Activated T-cell treated with anti-CD3 and anti-CD28 coated beads, Interleukin-2, amount 50 U/mL, for 4 hours (primary cell): ENCODE measurements around the gene EIF4E2. TPM values are rescaled to one million over a fixed set of nuclear protein-coding genes. Genes with fewer than 3 reads are reported as not detected.

Experiments used
- ATAC-seq, 2 donors: fragments of 200-7000 bp; cut with Tn5 transposase; one replicate each; pipeline ENCODE4 v1.10.0; 2021
- DNase-seq: peaks from one replicate; pipeline ENCODE4 v3.0.0-alpha.2; 2020
- H3K27me3 Mint-ChIP-seq: one replicate; pipeline ENCODE4 v1.8.0; 2021; ENCODE audit warnings: low read depth, mixed read lengths
- H3K36me3 Mint-ChIP-seq: one replicate; pipeline ENCODE4 v1.8.0; 2022; ENCODE audit warnings: mixed read lengths; ENCODE audit not compliant: insufficient read depth
- H3K4me1 Mint-ChIP-seq: one replicate; pipeline ENCODE4 v1.8.0; 2021; ENCODE audit warnings: low read depth, mixed read lengths
- H3K4me3 Mint-ChIP-seq: one replicate; pipeline ENCODE4 v1.8.0; 2021; ENCODE audit warnings: mild to moderate bottlenecking, moderate library complexity, mixed read lengths
- H3K9me3 Mint-ChIP-seq: one replicate; pipeline ENCODE4 v1.8.0; 2021; ENCODE audit warnings: mixed read lengths
- total RNA-seq, 3 donors: library from RNA; stranded (reverse); gene quantifications; one replicate each; pipeline ENCODE4 v1.2.1, GENCODE V29; 2021

EIF4E2 gene
- total RNA-seq, 3 donors from 2014 or later, result 67.8 to 77.2 (median 76.9) TPM

DNA sequence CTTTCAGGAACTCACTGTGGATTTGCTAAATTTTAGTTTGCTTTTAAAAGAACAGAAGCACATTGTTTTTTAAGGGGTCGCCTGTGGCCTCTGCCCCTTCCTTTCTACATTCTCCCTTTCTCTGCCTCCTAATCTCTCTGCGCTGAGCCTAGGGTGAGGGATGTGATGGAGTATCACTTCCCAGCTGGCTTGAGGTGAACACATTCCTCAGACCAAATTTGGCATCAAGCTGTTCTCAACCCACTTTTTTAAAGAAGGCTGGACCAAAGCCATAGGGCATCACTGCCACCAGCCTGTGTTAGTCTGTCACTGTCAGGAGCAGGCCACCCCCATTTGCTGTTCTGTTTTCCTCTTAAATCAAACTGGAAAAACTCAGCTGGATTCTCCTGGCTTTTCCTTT lies 27.4 kb downstream of the EIF4E2 start:
- no peak for DNase-seq
- Mint-ChIP-seq H3K4me1 (no peaks in the 10 kb centered on the region), H3K27me3 (no peaks in the 10 kb centered on the region), H3K9me3 (no peaks in the 10 kb centered on the region), H3K4me3 (no peak overlapping the region), H3K36me3 (peaks cover 45% of the 10 kb centered on the region)
- ATAC-seq, result no peak

DNA sequence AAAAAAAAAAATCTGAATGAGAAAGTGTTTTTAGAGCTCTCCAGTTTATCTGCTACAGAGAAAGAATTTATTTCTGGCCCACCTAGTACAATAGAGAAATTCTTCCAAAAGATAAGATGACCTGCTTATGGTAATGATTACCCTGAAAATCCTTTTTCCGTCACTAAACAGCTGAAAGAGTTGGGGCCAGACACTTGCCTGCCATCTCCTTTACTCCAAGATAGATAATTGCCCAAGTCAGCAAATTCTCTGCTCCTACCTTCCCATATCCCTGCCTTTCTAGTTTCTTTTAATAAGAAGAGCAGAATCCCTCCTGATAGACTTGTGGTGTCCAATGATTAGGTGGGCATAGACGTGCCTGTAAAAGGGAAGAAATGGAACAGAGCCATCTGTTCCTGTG lies 28.1 kb downstream of the EIF4E2 start:
- Mint-ChIP-seq H3K4me3 (no peak overlapping the region), H3K27me3 (no peaks in the 10 kb centered on the region), H3K36me3 (peaks cover 52% of the 10 kb centered on the region), H3K9me3 (no peaks in the 10 kb centered on the region), H3K4me1 (no peaks in the 10 kb centered on the region)
- ATAC-seq, result no peak
- DNase-seq, result no peak

DNA sequence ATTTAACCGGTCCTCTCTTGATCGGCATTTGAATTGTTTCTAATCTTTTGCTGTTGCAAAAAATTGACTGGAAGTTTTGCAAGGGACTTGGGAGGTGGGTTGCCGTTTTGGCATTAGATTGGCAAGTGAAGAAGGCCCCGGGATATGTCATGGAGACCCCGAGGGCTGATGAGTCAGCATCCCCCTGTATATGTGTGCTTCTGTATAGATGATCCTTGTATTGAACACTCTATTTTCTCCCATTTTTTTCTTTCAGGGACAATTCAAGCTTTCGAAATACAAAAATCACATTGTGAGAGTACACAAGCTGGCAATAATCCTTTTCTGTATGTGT lies 30.1 kb downstream of the EIF4E2 start:
- DNase-seq (no peak), ATAC-seq (no peak)
- H3K36me3 Mint-ChIP-seq, result peaks cover 53% of the 10 kb centered on the region
- H3K4me1 Mint-ChIP-seq, result no peaks in the 10 kb centered on the region
- no peaks in the 10 kb centered on the region for H3K9me3 Mint-ChIP-seq
- H3K27me3 Mint-ChIP-seq, result no peaks in the 10 kb centered on the region
- no peak overlapping the region for H3K4me3 Mint-ChIP-seq

DNA sequence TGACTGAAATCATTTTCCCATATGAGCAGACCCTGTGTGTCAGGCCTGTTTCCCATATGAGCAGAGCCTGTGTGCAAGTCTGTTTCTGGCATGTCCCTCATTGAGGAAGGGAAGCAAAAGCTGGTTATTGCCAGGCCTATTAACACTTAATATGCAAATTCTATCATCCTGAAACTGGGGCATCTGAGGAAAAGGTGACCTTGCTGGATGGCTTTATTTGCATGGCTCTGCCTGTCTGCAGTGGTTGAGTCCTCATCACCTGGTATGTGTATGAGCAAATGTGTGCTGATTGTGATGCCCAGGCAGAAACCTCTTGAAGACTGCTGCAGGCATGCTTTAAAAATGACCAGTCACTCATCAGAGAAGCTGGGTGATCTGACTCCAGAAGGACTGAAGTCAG lies 31.2 kb downstream of the EIF4E2 start:
- Mint-ChIP-seq H3K9me3 (no peaks in the 10 kb centered on the region), H3K36me3 (peaks cover 46% of the 10 kb centered on the region), H3K27me3 (no peaks in the 10 kb centered on the region), H3K4me3 (no peak overlapping the region), H3K4me1 (no peaks in the 10 kb centered on the region)
- no peak for DNase-seq
- no peak for ATAC-seq

DNA sequence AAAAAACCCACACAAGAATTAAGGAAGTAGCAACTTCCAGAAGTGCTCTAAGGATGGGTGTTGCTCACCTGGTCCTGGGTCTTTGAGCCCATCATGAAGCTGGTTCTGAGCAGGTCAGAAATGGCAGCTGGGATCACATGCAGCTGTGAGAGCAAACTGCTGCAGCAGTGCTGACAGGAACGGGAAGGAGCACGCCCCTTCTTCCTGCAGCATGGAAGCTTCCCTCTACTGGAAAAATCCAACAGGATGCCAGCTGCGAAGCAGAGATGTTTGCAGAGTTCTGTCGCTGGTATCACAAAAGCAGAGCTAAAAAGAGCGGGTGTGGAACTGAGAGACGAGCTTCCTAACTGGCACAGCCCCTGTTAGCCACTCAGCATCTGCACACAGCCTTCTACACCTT lies 33.7 kb downstream of the EIF4E2 start:
- ATAC-seq, result no peak

DNA sequence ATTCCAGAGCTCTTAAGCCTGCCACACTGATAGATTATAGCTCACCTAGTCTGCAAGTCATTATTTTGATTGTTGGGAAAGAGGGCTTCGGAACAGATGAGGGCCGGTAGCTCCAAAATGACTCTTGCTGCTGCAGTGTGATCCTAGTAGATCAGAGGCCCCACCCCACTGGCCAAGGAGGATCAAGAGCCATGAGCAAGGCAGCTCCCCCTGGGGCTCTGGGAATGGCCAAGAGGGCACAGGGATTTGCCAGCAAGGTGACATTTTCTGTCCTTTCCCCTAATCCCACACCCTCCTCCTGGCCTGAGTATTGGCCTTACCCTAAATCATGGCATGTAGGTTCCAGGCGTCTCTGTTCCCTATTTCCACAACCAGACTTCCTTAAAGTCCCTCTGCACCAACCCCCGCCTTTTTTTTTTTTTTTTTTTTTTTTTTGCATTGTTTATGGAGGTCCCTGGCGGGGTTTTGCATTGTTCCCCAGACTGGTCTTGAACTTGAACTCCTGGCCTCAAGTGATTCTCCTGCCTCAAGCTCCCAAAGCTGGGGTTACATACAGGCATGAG lies 36.5 kb downstream of the EIF4E2 start:
- no peak for ATAC-seq
- H3K4me1 Mint-ChIP-seq, result no peaks in the 10 kb centered on the region
- H3K4me3 Mint-ChIP-seq, result no peak overlapping the region
- DNase-seq, result no peak
- H3K36me3 Mint-ChIP-seq, result peaks cover 23% of the 10 kb centered on the region
- no peaks in the 10 kb centered on the region for H3K27me3 Mint-ChIP-seq
- no peaks in the 10 kb centered on the region for H3K9me3 Mint-ChIP-seq

More for the DNA sequence above, 33.7 kb downstream of the EIF4E2 start:
- no peak overlapping the region for H3K4me3 Mint-ChIP-seq
- DNase-seq, result no peak
- no peaks in the 10 kb centered on the region for H3K4me1 Mint-ChIP-seq
- H3K36me3 Mint-ChIP-seq, result peaks cover 39% of the 10 kb centered on the region
- H3K9me3 Mint-ChIP-seq, result no peaks in the 10 kb centered on the region
- H3K27me3 Mint-ChIP-seq, result no peaks in the 10 kb centered on the region

DNA sequence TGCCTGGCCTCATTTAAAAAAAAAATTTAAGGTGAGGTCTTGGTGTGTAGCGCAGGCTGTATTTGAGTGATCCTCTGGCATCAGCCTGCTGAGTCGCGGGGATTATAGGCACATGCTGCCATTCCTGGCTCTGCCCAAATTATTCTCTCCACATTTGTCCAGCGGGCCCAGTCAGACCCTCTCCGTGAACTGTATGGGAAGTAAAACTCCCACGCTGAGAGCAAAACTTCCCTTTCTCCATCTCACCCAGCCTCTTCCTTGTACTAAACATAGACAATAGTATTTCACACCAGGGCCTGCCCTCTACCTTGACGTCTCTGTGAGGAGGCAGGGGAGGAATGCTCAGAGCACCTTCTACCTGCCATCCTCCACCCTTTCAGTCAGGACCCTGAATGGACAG lies 37.0 kb downstream of the EIF4E2 start:
- peaks cover 19% of the 10 kb centered on the region for H3K36me3 Mint-ChIP-seq
- no peak for DNase-seq
- H3K4me3 Mint-ChIP-seq, result no peak overlapping the region
- ATAC-seq, result no peak
- no peaks in the 10 kb centered on the region for H3K4me1 Mint-ChIP-seq
- H3K27me3 Mint-ChIP-seq, result no peaks in the 10 kb centered on the region
- no peaks in the 10 kb centered on the region for H3K9me3 Mint-ChIP-seq

DNA sequence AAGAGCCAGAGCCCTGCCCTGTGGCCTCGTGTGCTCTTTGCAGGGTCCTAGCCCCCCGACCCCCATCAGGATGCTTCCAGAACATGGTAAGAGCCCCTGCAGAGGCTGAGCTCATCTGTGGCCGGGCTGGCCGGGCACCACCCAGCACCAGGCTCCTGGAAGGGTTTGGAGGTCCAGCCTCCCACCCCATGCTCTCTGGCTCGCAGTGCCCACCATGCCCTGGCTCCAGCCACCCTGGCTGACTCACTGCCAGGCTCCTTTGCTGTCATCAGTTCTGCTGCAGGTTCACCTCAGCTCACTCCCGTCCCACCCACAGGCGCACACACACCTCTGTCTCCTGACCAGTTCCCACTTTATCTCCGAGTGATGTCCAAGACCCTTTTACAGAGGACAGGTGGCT lies 37.5 kb downstream of the EIF4E2 start:
- Mint-ChIP-seq H3K27me3 (no peaks in the 10 kb centered on the region), H3K9me3 (no peaks in the 10 kb centered on the region), H3K4me3 (no peak overlapping the region), H3K4me1 (no peaks in the 10 kb centered on the region), H3K36me3 (peaks cover 13% of the 10 kb centered on the region)
- DNase-seq (no peak), ATAC-seq (no peak)

DNA sequence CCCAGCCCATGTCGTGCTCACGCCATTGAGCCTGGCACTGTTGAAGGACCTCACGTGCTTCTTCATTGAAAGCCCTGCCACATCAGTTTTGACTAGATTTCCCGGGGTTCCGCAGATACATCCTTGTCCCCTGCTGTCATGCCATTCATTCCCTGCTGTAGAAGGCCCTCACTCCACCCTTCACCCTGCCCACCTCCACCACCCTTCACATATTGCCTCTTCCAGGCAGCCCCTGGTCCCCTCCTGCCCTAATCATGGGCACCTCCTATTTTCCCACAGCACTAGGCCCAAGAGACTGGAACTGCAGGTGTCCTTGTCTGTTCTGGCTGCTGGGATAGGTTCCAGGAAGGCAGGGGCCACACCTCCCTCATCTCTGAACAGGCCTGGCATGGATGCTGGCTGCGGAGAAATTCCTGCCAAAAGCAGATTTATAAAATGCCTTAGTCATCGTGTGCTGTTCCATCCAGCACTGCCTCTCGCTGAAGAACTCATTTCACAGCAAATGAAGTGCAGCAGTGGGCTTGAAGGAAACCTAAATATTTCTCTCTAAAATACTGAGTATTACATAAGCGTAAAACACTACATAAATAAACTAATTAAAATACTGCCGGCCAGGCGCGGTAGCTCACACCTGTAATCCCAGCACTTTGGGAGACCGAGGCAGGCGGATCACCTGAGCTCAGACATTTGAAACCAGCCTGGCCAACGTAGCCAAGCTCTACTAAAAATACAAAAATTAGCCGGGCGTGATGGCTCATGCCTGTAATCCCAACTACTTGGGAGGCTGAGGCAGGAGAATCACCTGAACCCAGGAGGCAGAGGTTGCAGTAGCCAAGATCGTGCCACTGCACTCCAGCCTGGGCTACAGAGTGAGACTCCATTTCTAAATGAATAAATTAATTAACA lies 38.4 kb downstream of the EIF4E2 start:
- Mint-ChIP-seq H3K9me3 (no peaks in the 10 kb centered on the region), H3K4me3 (no peak overlapping the region), H3K27me3 (no peaks in the 10 kb centered on the region), H3K36me3 (peaks cover 6% of the 10 kb centered on the region), H3K4me1 (no peaks in the 10 kb centered on the region)
- no peak for ATAC-seq
- DNase-seq, result no peak

DNA sequence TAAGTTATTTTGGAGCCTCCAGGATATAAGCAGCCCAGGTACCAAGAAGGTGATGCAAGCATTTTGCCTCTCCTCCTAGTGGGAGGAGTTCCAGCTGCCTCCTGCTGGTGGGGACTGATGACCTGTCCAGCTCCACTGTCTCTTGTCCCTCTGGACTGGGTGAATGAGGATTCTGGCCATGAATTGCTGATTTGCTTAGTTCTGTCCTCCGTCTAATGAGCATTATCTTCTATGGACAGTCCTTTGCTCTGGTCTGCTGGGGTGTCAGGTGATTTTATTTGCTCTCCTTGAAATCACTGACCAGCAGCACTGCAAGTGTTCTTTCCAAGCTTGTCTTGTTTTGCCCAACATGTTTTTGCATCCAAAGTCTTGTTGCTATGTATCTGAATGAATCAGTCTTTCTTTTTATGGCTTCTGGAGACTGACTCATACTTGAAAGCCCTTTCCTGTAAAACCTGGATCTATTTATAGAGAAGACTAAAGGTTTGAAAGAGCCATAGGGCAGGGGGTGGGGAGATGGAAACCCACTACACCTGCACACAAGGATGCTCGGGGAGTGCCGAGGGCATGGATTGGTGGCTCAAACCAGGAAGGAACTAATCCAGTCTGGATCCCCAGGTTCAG lies 42.4 kb downstream of the EIF4E2 start:
- no peak for DNase-seq
- Mint-ChIP-seq H3K9me3 (no peaks in the 10 kb centered on the region), H3K36me3 (no peaks in the 10 kb centered on the region), H3K27me3 (no peaks in the 10 kb centered on the region), H3K4me3 (no peak overlapping the region), H3K4me1 (no peaks in the 10 kb centered on the region)
- no peak for ATAC-seq

DNA sequence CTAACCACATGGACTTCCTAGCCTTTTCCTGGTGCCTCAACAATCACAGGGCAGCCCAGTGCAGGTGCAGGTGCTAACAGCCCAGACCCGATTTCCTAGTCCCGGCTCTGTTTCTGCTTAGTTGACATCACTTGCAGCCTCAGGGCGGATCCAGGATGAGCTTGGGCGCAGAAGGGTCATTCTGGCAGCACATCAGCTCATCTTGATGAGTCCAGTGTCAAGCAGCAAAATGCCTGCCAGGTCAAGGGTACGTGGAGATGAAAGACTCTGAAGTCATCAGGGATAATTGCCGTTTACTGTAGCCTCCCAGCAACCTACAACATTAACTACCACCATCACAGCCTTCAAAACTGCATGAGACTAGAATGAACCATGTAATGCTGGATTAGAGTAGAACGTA lies 43.5 kb downstream of the EIF4E2 start:
- H3K27me3 Mint-ChIP-seq, result no peaks in the 10 kb centered on the region
- H3K9me3 Mint-ChIP-seq, result no peaks in the 10 kb centered on the region
- ATAC-seq, result no peak
- no peaks in the 10 kb centered on the region for H3K36me3 Mint-ChIP-seq
- no peak overlapping the region for H3K4me3 Mint-ChIP-seq
- DNase-seq, result no peak
- no peaks in the 10 kb centered on the region for H3K4me1 Mint-ChIP-seq

DNA sequence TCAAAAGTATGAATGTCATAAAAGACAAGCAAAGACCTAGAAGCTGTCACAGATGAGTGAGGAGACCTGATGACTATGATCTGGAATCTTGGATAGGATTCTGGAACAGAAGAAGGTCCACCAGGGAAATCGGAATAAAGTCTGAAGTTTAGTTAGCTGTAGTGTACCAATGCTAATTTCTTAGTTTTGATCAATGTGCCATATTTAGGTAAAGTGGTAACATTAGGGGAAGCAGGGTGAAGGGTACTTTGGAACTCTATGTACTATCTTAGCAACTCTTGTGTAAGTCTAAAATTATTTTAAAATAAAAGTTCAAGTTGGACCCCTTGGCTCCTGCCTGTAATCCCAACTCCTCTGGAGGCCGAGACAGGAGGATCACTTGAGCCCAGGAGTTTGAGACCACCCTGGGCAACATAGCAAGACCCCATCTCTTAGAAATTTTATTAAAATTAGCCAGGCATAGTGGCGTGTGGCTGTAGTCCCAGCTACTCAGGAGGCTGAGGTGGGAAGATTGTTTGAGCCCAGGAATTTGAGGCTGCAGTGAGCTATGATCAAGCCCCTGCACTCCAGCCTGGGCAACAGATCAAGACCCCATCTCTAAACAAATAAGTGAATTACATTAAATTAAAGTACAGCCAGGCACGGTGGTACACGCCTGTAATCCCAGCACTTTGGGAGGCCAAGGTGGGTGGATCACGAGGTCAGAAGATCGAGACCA lies 47.0 kb downstream of the EIF4E2 start:
- ATAC-seq (no peak), DNase-seq (no peak)
- Mint-ChIP-seq H3K27me3 (no peaks in the 10 kb centered on the region), H3K4me3 (no peak overlapping the region), H3K9me3 (no peaks in the 10 kb centered on the region), H3K36me3 (no peaks in the 10 kb centered on the region), H3K4me1 (no peaks in the 10 kb centered on the region)

DNA sequence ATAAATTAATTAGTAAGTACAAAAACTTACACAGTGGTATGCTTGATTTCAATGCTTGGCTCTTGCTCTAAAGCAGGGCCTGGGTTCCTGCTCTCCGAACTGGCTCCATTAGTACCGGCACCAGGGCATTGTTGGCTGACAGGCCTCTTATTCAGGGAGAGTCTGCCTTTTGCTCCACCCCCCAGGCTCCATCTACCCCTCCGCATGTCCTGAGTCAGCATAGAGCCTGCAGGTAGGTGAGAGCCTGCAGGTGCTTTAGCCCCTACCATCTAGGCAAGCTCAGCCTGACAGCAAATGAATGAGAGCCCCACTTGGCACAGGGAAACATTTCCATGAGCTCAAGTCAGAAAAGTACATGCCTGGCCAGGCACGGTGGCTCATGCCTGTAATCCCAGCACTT lies 47.8 kb downstream of the EIF4E2 start:
- Mint-ChIP-seq H3K9me3 (no peaks in the 10 kb centered on the region), H3K4me3 (no peak overlapping the region), H3K4me1 (no peaks in the 10 kb centered on the region), H3K36me3 (no peaks in the 10 kb centered on the region), H3K27me3 (no peaks in the 10 kb centered on the region)
- DNase-seq (no peak), ATAC-seq (no peak)

DNA sequence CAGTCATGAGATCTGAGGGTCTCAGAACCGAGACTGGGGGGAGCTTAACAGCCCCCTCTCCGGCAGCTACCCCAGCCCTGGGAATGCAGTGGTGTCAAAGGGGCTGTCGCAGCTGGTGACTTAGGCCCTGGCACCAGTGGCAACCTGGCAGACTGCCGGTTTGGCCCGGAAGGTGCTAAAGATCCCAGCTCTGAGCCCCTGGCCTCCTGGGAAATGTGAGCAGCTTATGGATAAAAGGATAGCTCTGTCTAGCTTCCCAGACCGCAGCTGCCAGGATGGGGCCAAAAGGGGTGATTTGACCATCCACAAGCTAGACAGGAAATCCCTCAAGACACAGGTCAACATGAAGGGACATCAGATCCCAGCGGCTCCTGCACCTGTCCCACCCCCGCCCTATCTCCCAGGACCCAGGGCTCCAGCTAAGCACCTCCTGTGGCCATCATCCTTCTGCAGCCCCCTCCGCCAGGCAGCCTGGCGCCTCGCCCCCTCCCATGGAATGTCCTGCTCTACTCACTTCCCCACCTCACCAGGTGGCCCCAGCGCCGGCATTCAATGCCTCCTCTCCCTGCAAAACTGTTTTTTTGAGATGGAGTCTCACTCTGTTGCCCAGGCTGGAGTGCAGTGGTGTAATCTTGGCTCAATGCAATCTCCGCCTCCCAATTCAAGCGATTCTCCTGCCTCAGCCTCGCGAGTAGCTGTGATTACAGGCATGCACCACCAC lies 49.7 kb downstream of the EIF4E2 start:
- DNase-seq (no peak), ATAC-seq (no peak)
- H3K36me3 Mint-ChIP-seq, result no peaks in the 10 kb centered on the region
- no peak overlapping the region for H3K4me3 Mint-ChIP-seq
- H3K9me3 Mint-ChIP-seq, result no peaks in the 10 kb centered on the region
- no peaks in the 10 kb centered on the region for H3K27me3 Mint-ChIP-seq
- no peaks in the 10 kb centered on the region for H3K4me1 Mint-ChIP-seq
